ENCODE data around the gene PKP4. TPM values are rescaled to one million over a fixed set of nuclear protein-coding genes. Genes with fewer than 3 reads are reported as not detected.

The PKP4 gene
- total RNA-seq, 4 donors from 2014 or later = 64.1 to 152 (median 90.2) TPM

GRCh38 chr2:158561054-158561453, 104.3 kb downstream of the PKP4 start:
- no peak for DNase-seq (ENCODE audit: low spot score in 2 of 2)
- WGBS = 94% methylated on average over 3 of the region's 3 CpGs
- Histone ChIP-seq H3K27ac (no peak overlapping the region), H3K27me3 (no peaks in the 10 kb centered on the region), H3K9me3 (no peaks in the 10 kb centered on the region), H3K4me3 (no peak overlapping the region), H3K36me3 (no peaks in the 10 kb centered on the region), H3K4me1 (no peaks in the 10 kb centered on the region)
- TF ChIP-seq CTCF (IDR thresholded peaks at IDR 0.05) = no peak
- TF ChIP-seq POLR2AphosphoS5 (IDR thresholded peaks at IDR 0.05) = no peak
- no peak for TF ChIP-seq EP300 (IDR thresholded peaks at IDR 0.05)
- no peak for TF ChIP-seq POLR2A (IDR thresholded peaks at IDR 0.05)

GRCh38 chr2:158567208-158567607, 110.5 kb downstream of the PKP4 start:
- no peaks in the 10 kb centered on the region for H3K4me1 ChIP-seq
- H3K27ac ChIP-seq = no peak overlapping the region
- no peaks in the 10 kb centered on the region for H3K36me3 ChIP-seq
- H3K27me3 ChIP-seq = no peaks in the 10 kb centered on the region
- no peaks in the 10 kb centered on the region for H3K9me3 ChIP-seq
- TF ChIP-seq CTCF (IDR thresholded peaks at IDR 0.05) = no peak
- TF ChIP-seq POLR2A (IDR thresholded peaks at IDR 0.05) = no peak
- TF ChIP-seq EP300 (IDR thresholded peaks at IDR 0.05) = no peak
- TF ChIP-seq POLR2AphosphoS5 (IDR thresholded peaks at IDR 0.05) = no peak
- no peak for DNase-seq (ENCODE audit: low spot score in 2 of 2)
- WGBS = 95% methylated on average over 2 of the region's 2 CpGs
- H3K4me3 ChIP-seq = no peak overlapping the region

- no peaks in the 10 kb centered on the region for H3K36me3 ChIP-seq
- H3K27me3 ChIP-seq = no peaks in the 10 kb centered on the region
- no peak overlapping the region for H3K27ac ChIP-seq
- TF ChIP-seq EP300 (IDR thresholded peaks at IDR 0.05) = no peak
- no peak for TF ChIP-seq POLR2AphosphoS5 (IDR thresholded peaks at IDR 0.05)
- TF ChIP-seq POLR2A (IDR thresholded peaks at IDR 0.05) = no peak
- no peak for TF ChIP-seq CTCF (IDR thresholded peaks at IDR 0.05)
- no peaks in the 10 kb centered on the region for H3K4me1 ChIP-seq
- WGBS = 92% methylated on average over 2 of the region's 2 CpGs
- DNase-seq (ENCODE audit: low spot score in 2 of 2) = no peak
- no peaks in the 10 kb centered on the region for H3K9me3 ChIP-seq
- no peak overlapping the region for H3K4me3 ChIP-seq
Measured at GRCh38 chr2:158569284-158569683, 112.5 kb downstream of the PKP4 start.

GRCh38 chr2:158570869-158571268, 114.1 kb downstream of the PKP4 start:
- no peak overlapping the region for H3K4me3 ChIP-seq
- no peak for DNase-seq (ENCODE audit: low spot score in 2 of 2)
- no peak overlapping the region for H3K27ac ChIP-seq
- no peaks in the 10 kb centered on the region for H3K9me3 ChIP-seq
- TF ChIP-seq POLR2A (IDR thresholded peaks at IDR 0.05) (no peak), EP300 (IDR thresholded peaks at IDR 0.05) (no peak), CTCF (IDR thresholded peaks at IDR 0.05) (no peak), POLR2AphosphoS5 (IDR thresholded peaks at IDR 0.05) (no peak)
- no peaks in the 10 kb centered on the region for H3K4me1 ChIP-seq
- H3K36me3 ChIP-seq = no peaks in the 10 kb centered on the region
- 90% methylated on average over 3 of the region's 3 CpGs for WGBS
- H3K27me3 ChIP-seq = no peaks in the 10 kb centered on the region

GRCh38 chr2:158573739-158574138, 117.0 kb downstream of the PKP4 start:
- no peak overlapping the region for H3K4me3 ChIP-seq
- 28% methylated on average over 1 of the region's 1 CpG for WGBS
- no peaks in the 10 kb centered on the region for H3K4me1 ChIP-seq
- TF ChIP-seq POLR2AphosphoS5 (IDR thresholded peaks at IDR 0.05) (no peak), CTCF (IDR thresholded peaks at IDR 0.05) (no peak), EP300 (IDR thresholded peaks at IDR 0.05) (no peak), POLR2A (IDR thresholded peaks at IDR 0.05) (no peak)
- no peak for DNase-seq (ENCODE audit: low spot score in 2 of 2)
- H3K36me3 ChIP-seq = no peaks in the 10 kb centered on the region
- no peak overlapping the region for H3K27ac ChIP-seq
- H3K27me3 ChIP-seq = no peaks in the 10 kb centered on the region
- no peaks in the 10 kb centered on the region for H3K9me3 ChIP-seq
